Upper lobe of left lung (tissue), 6 donors: ENCODE results near the gene UPP2. TPM values are rescaled to one million over a fixed set of nuclear protein-coding genes. Genes with fewer than 3 reads are reported as not detected.
A peak's percentile ranks its signal among the peaks of the same experiment; 100 is the strongest.

Experiments used
- ATAC-seq, 2 donors: fragments of 200-7000 bp; cut with Tn5 transposase; one replicate each; pipeline ENCODE4 v1.9.1; 2022; ENCODE audit warnings: mild to moderate bottlenecking in 2 of 2, moderate library complexity in 2 of 2; ENCODE audit not compliant: low FRiP score in 2 of 2
- DNase-seq, 2 donors: peaks; one replicate each; pipeline ENCODE4 v3.0.0-alpha.2; 2019 to 2020
- H3K27ac ChIP-seq, 4 donors: fragments of 200-600 bp; sonication (generic); one replicate each; pipeline ENCODE4 v1.5.1; 2016 to 2019
- H3K27me3 ChIP-seq, 4 donors: fragments of 200-600 bp; sonication (generic); one replicate each; pipeline ENCODE4 v1.5.1; 2017 to 2019
- H3K36me3 ChIP-seq, 4 donors: fragments of 200-600 bp; sonication (generic); one replicate each; pipeline ENCODE4 v1.5.1; 2016 to 2019
- H3K4me1 ChIP-seq, 4 donors: fragments of 200-600 bp; sonication (generic); one replicate each; pipeline ENCODE4 v1.5.1; 2018 to 2019
- H3K4me3 ChIP-seq, 4 donors: fragments of 200-600 bp; sonication (generic); one replicate each; pipeline ENCODE4 v1.5.1; 2017 to 2019; ENCODE audit warnings: mild to moderate bottlenecking in 2 of 4, moderate library complexity in 1 of 4
- H3K9me3 ChIP-seq, 4 donors: fragments of 200-600 bp; sonication (generic); one replicate each; pipeline ENCODE4 v1.5.1; 2018 to 2019
- CTCF ChIP-seq, 6 experiments: fragments of 450-650 bp in 4 of 6; fragments of 200-600 bp in 2 of 6; sonication (generic) in 2 of 6; IDR thresholded peaks; one replicate each; pipeline ENCODE4 v1.5.1; 2016 to 2019; ENCODE audit warnings: antibody characterized with exemption in 6 of 6
- EP300 ChIP-seq, 4 donors: sonication (generic); formaldehyde crosslinking; IDR thresholded peaks; one replicate each; pipeline ENCODE4 v1.5.1; 2017; ENCODE audit warnings: antibody characterized with exemption in 4 of 4, control low read depth in 2 of 4
- POLR2A ChIP-seq, 4 donors: fragments of 450-650 bp; IDR thresholded peaks; one replicate each; pipeline ENCODE4 v1.5.1; 2016 to 2017; ENCODE audit warnings: antibody characterized with exemption in 4 of 4, mild to moderate bottlenecking in 2 of 4
- POLR2AphosphoS5 ChIP-seq, 2 donors: sonication (generic); formaldehyde crosslinking; IDR thresholded peaks; one replicate each; pipeline ENCODE4 v1.5.1; 2017; ENCODE audit warnings: antibody characterized with exemption in 2 of 2
- WGBS, 2 donors: methylation state at CpG; one replicate each; pipeline ENCODE4 v1.1.5; 2017 to 2018; 5-methylcytosine and 5-hydroxymethylcytosine counted together
- total RNA-seq, 6 donors: library from RNA; depleted of rRNA in 4 of 6; stranded (reverse); fragments of >200 nt in 4 of 6; gene quantifications; one replicate each; pipeline versions ENCODE4 v1.1.0 to v1.2.1, GENCODE V29; 2016 to 2021
- donor health status: DM: no; HTN: no; CAD: no; lungs with moderate emphysema.
- donor health status: DM: no; HTN: yes; CAD: no; lungs with severe emphysema.

UPP2 gene
- total RNA-seq, 6 donors from 2014 or later, result not detected

- WGBS, 2 donors, result 72 to 75% methylated on average over 7 of the region's 7 CpGs
- TF ChIP-seq POLR2A (IDR thresholded peaks at IDR 0.05), result no peak
- no peak for TF ChIP-seq EP300 (IDR thresholded peaks at IDR 0.05)
- no peak for TF ChIP-seq POLR2AphosphoS5 (IDR thresholded peaks at IDR 0.05)
- TF ChIP-seq CTCF (IDR thresholded peaks at IDR 0.05), result no peak
- no peak overlapping the region for H3K27ac ChIP-seq
- no peaks in the 10 kb centered on the region for H3K9me3 ChIP-seq
- H3K36me3 ChIP-seq, result no peaks in the 10 kb centered on the region
- no peak overlapping the region for H3K4me3 ChIP-seq
- H3K4me1 ChIP-seq, result peaks cover 0 to 6% (median 0%) of the 10 kb centered on the region in 4 donors
- peak in 1 of 2 donors; percentile 34 for ATAC-seq
- DNase-seq, result no peak
- H3K27me3 ChIP-seq, result no peaks in the 10 kb centered on the region
These were observed 30.4 kb downstream of the UPP2 start for GRCh38 chr2:158131919-158132566.

GRCh38 chr2:158134055-158134454, 32.4 kb downstream of the UPP2 start:
- WGBS, 2 donors, result 54 to 71% methylated on average over 4 of the region's 4 CpGs
- TF ChIP-seq CTCF (IDR thresholded peaks at IDR 0.05) (no peak), EP300 (IDR thresholded peaks at IDR 0.05) (no peak), POLR2A (IDR thresholded peaks at IDR 0.05) (no peak), POLR2AphosphoS5 (IDR thresholded peaks at IDR 0.05) (no peak)
- H3K4me3 ChIP-seq, result no peak overlapping the region
- no peak for ATAC-seq
- H3K9me3 ChIP-seq, result no peaks in the 10 kb centered on the region
- no peaks in the 10 kb centered on the region for H3K36me3 ChIP-seq
- no peak for DNase-seq
- no peak overlapping the region for H3K27ac ChIP-seq
- H3K27me3 ChIP-seq, result no peaks in the 10 kb centered on the region
- peaks cover 0 to 6% (median 0%) of the 10 kb centered on the region in 4 donors for H3K4me1 ChIP-seq

- DNase-seq, result no peak
These were observed 33.0 kb downstream of the UPP2 start for GRCh38 chr2:158134655-158135054.

GRCh38 chr2:158135096-158135495, 33.4 kb downstream of the UPP2 start:
- Histone ChIP-seq H3K27ac (no peak overlapping the region), H3K27me3 (no peaks in the 10 kb centered on the region), H3K36me3 (no peaks in the 10 kb centered on the region), H3K4me3 (no peak overlapping the region), H3K9me3 (no peaks in the 10 kb centered on the region), H3K4me1 (peaks cover 0 to 6% (median 0%) of the 10 kb centered on the region in 4 donors)
- WGBS, 2 donors, result 73 to 89% methylated on average over 1 of the region's 1 CpG
- no peak for TF ChIP-seq EP300 (IDR thresholded peaks at IDR 0.05)
- no peak for TF ChIP-seq CTCF (IDR thresholded peaks at IDR 0.05)
- no peak for TF ChIP-seq POLR2AphosphoS5 (IDR thresholded peaks at IDR 0.05)
- no peak for TF ChIP-seq POLR2A (IDR thresholded peaks at IDR 0.05)
- ATAC-seq (no peak), DNase-seq (no peak)

More at GRCh38 chr2:158134655-158135054, 33.0 kb downstream of the UPP2 start:
- Histone ChIP-seq H3K27ac (no peak overlapping the region), H3K4me3 (no peak overlapping the region), H3K27me3 (no peaks in the 10 kb centered on the region), H3K36me3 (no peaks in the 10 kb centered on the region), H3K9me3 (no peaks in the 10 kb centered on the region), H3K4me1 (peaks cover 0 to 6% (median 0%) of the 10 kb centered on the region in 4 donors)
- no peak for ATAC-seq
- TF ChIP-seq POLR2A (IDR thresholded peaks at IDR 0.05) (no peak), CTCF (IDR thresholded peaks at IDR 0.05) (no peak), POLR2AphosphoS5 (IDR thresholded peaks at IDR 0.05) (no peak), EP300 (IDR thresholded peaks at IDR 0.05) (no peak)
- 87 to 89% methylated on average over 6 of the region's 6 CpGs for WGBS, 2 donors

- WGBS, 2 donors, result 54 to 66% methylated on average over 5 of the region's 5 CpGs
- no peaks in the 10 kb centered on the region for H3K9me3 ChIP-seq
- H3K27me3 ChIP-seq, result no peaks in the 10 kb centered on the region
- no peaks in the 10 kb centered on the region for H3K4me1 ChIP-seq
- H3K4me3 ChIP-seq, result no peak overlapping the region
- no peaks in the 10 kb centered on the region for H3K36me3 ChIP-seq
- no peak for TF ChIP-seq POLR2A (IDR thresholded peaks at IDR 0.05)
- TF ChIP-seq POLR2AphosphoS5 (IDR thresholded peaks at IDR 0.05), result no peak
- TF ChIP-seq CTCF (IDR thresholded peaks at IDR 0.05), result no peak
- no peak for TF ChIP-seq EP300 (IDR thresholded peaks at IDR 0.05)
- no peak overlapping the region for H3K27ac ChIP-seq
- no peak for DNase-seq
- no peak for ATAC-seq
These were observed 36.6 kb downstream of the UPP2 start for GRCh38 chr2:158138255-158138654.
